NCI-H2196 treated with DMSO at 0.1 percent for 48 hours (cell line): ENCODE results near the gene MYH11.

Source experiments
- DNase-seq: peaks from one replicate; lab custom pipeline; 2025; ENCODE audit not compliant: unreplicated experiment; lab: John Stamatoyannopoulos, UW

MYH11 gene

GRCh38 chr16:15779664-15780351, 77.0 kb downstream of the MYH11 start:
- no peak for DNase-seq

GRCh38 chr16:15778999-15779614, 77.7 kb downstream of the MYH11 start:
- no peak for DNase-seq

- no peak for DNase-seq
Observed at GRCh38 chr16:15778204-15778743, 78.6 kb downstream of the MYH11 start.

- DNase-seq, result no peak
Observed at GRCh38 chr16:15777533-15778203, 79.2 kb downstream of the MYH11 start.

GRCh38 chr16:15776572-15776971, 80.3 kb downstream of the MYH11 start:
- DNase-seq, result no peak

- no peak for DNase-seq
Observed at GRCh38 chr16:15775663-15776304, 81.0 kb downstream of the MYH11 start.

GRCh38 chr16:15775209-15775608, 81.6 kb downstream of the MYH11 start:
- no peak for DNase-seq

- DNase-seq, result no peak
Observed at GRCh38 chr16:15773968-15774367, 82.9 kb downstream of the MYH11 start.

- no peak for DNase-seq
Observed at GRCh38 chr16:15772579-15773293, 84.1 kb downstream of the MYH11 start.

GRCh38 chr16:15771694-15772093, 85.1 kb downstream of the MYH11 start:
- DNase-seq, result no peak

GRCh38 chr16:15770512-15770911, 86.3 kb downstream of the MYH11 start:
- DNase-seq, result no peak

- DNase-seq, result no peak
Observed at GRCh38 chr16:15770107-15770506, 86.7 kb downstream of the MYH11 start.

GRCh38 chr16:15769239-15769638, 87.6 kb downstream of the MYH11 start:
- no peak for DNase-seq

GRCh38 chr16:15768201-15768600, 88.6 kb downstream of the MYH11 start:
- no peak for DNase-seq

- no peak for DNase-seq
Observed at GRCh38 chr16:15766918-15767317, 89.9 kb downstream of the MYH11 start.

- DNase-seq, result peak; percentile 9
Observed at GRCh38 chr16:15765880-15766279, 90.9 kb downstream of the MYH11 start.

GRCh38 chr16:15765116-15765515, 91.7 kb downstream of the MYH11 start:
- DNase-seq, result no peak

- DNase-seq, result no peak
Observed at GRCh38 chr16:15764112-15764511, 92.7 kb downstream of the MYH11 start.

GRCh38 chr16:15760129-15760528, 96.7 kb downstream of the MYH11 start:
- no peak for DNase-seq

- DNase-seq, result no peak
Observed at GRCh38 chr16:15759070-15759469, 97.8 kb downstream of the MYH11 start.
